GM21528 (cell line): Measurements from ENCODE around the gene RHD.
"Not testable (repeated sequence)": the region's sequence is repeated elsewhere in the genome, so short reads cannot be mapped to it uniquely, and the experiment has no call there.

Experiments used
- ATAC-seq: cut with Tn5 transposase; IDR thresholded peaks from one replicate; pipeline ENCODE4 v1.9.1; 2021; ENCODE audit warnings: mild to moderate bottlenecking, moderate library complexity; ENCODE audit not compliant: unreplicated experiment, low FRiP score

The RHD gene

GRCh38 chr1:25255706-25256577 is 16.4 kb upstream of the RHD start:
- no peak for ATAC-seq

DNA sequence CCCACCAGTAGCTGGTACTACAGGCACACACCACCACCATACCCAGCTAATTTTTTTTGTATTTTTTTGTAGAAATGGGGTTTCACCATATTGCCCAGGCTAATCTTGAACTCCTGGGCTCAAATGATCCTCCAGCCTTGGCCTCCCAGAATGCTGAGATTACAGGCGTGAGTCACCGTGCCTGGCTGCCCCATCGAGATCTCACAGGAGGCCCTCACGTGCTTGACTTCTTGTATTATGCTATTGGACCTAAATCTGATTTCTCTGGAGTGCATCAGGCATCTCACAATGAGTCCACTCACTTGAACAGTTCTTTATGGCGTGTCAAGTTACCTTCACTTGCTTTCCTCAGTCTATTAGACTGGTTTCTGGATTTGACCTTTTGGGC is 15.7 kb upstream of the RHD start:
- no peak for ATAC-seq

- ATAC-seq = no peak
Measured at GRCh38 chr1:25257196-25257595, 15.1 kb upstream of the RHD start.

- ATAC-seq = not testable (repeated sequence)
Measured at GRCh38 chr1:25259813-25260212, 12.5 kb upstream of the RHD start.

DNA sequence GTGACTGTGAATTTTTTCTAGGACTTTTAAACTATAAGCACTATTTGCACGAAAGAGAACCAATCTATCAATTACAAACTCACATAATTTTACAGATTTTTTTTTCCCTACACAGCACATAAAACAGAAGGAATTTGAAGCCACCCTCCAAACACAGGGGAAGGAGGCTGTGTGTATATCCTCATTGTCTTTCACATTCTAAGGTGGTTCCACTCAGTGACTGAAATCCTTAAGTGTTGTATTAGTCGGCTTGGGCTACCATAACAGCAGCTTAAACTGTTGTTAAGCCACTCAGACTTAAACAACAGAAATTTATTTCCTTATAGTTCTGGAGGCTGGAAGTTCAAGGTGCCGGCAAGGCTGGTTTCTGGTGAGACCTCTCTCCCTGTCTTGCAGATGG is 12.0 kb upstream of the RHD start:
- not testable (repeated sequence) for ATAC-seq

DNA sequence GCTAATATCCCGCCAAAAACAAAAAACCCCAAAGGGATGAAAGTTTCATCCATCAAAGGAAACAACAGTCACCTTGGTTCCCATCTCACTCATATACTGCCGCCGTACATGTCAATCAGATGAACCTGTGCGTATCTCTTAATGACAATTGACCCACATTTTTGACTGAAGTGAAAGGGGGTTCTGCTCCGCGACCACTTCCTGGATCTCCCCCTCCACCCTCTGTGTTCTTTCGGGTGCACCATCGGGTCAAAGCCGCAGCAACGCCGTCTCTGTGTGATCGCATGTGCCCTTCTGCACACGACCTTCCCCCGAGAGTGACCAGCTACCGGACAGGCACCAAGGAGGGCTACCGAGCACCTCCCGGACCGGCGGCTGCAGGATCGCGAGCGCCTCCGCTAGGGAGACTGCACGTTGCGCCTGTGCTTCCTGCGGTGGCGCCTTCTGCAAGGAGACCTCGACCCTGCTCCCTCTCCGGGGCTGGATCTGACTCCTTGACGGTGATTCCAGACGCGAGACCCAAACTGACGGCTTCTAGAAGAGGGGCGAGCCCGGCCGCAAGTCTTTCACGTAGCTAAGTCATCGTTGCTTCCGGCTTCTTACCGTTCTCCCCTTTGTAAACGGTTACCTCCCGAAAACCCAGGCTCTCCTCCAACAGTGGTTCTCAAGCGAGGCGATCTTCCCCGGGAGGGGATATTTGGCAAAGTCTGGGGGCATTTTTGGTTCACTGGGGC is 5.6 kb upstream of the RHD start:
- peak; percentile 26 for ATAC-seq

DNA sequence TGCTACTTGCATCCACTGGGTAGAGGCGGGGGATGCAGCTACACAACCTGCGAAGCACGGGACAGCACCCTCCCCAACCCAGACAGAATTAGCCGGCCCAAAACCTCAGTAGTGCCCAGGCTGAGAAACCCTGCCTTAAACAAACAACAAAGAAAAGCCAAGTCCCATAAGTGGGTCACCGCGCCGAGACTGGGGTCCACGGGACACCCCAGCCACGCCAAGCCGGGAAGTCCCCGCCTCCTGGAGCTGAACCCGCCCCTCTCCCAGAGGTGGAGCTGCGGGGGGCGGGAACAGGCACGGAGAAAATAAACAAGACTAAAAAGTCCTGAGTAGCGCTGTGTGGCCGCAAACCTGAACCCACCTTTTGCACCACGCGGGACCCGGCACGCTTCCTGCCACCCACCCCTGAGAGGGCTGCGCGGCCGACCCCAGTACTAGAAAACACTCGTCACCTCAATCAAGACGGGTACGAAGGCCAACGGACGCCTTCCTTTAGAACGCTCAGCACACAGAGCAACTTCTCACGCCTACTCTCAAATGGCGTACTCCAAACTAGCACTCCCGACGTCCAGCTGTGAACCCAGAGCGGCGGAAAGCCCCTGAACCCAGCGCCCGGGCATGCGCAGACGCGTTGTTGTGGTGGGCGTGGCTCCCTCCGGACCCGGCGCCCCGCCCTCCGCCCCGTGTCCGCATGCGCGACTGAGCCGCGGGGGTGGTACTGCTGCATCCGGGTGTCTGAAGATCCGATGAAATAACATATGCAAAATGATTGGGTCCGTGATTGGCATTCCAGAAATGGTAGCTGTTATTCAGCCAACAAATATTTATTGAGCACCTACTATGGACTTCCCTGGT is 4.8 kb upstream of the RHD start:
- ATAC-seq = peak; percentile 63

DNA sequence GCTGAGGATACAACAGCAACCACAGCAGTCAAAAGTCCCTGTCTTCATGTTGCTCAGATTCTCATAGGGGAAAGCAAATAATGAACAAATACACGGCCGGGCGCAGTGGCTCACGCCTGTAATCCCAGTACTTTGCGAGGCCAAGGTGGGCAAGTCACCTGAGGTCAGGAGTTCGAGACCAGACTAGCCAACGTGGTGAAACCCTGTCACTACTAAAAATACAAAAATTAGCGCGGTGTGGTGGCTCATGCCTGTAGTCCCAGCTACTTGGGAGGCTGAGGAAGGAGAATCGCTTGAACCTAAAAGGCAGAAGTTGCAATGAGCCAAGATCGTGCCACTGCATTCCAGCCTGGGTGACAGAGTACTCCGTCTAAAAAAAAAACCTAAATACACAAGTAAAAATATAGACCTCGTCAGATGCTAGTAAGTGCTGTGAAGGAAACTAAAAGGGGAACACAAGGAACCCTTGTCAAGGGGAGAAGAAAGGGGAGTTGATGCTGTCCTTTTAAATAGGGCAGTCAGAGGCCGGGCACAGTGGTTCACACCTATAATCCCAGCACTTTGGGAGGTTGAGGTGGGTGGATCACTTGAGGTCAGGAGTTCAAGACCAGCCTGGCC is 4.1 kb upstream of the RHD start:
- ATAC-seq = not testable (repeated sequence)

GRCh38 chr1:25275648-25276047 is 3.3 kb downstream of the RHD start:
- not testable (repeated sequence) for ATAC-seq

GRCh38 chr1:25277295-25277694 is 5.0 kb downstream of the RHD start:
- ATAC-seq = not testable (repeated sequence)

- ATAC-seq = not testable (repeated sequence)
Measured at GRCh38 chr1:25278358-25278757, 6.0 kb downstream of the RHD start.

- ATAC-seq = not testable (repeated sequence)
Measured at GRCh38 chr1:25278790-25279189, 6.5 kb downstream of the RHD start.

DNA sequence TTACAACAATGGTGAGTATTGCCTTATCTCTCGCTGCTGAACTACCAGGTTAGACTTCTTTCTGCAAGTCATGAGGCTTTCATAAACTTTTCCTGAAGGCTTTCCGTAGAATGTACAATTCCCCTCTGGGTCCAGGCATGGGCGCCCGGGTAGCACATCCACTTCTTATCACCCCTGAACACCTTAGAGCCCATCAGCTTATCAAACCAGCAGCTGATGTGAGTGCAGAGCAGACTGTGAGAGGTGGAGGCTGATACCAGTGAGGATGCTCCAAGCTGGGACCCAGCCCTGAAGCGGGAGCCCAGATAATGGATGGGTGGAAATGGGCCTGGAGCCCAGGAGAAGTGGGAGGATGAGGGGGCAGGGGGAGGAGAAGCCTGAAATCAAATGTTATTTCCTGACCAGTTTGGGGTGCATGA is 7.4 kb downstream of the RHD start:
- not testable (repeated sequence) for ATAC-seq

DNA sequence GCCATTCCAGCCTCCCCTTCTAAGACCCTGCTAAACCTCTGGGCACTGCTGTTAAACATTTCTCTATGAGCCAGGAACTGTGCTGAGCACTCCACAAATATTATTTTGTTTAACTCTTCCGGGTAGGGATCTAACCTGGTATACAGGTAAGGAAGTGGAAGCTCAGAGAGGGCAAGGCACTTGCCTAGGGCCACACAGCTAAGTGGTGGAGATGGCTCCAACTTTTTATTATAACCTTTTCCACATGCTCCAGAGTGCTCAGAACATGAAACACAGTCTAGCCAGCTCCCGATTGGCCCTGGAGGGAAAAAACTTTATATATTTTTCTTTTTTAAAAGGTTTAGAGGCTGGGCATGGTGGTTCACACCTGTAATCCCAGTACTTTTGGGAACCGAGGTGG is 13.6 kb downstream of the RHD start:
- ATAC-seq = not testable (repeated sequence)

- ATAC-seq = not testable (repeated sequence)
Measured at GRCh38 chr1:25287164-25287563, 14.9 kb downstream of the RHD start.

DNA sequence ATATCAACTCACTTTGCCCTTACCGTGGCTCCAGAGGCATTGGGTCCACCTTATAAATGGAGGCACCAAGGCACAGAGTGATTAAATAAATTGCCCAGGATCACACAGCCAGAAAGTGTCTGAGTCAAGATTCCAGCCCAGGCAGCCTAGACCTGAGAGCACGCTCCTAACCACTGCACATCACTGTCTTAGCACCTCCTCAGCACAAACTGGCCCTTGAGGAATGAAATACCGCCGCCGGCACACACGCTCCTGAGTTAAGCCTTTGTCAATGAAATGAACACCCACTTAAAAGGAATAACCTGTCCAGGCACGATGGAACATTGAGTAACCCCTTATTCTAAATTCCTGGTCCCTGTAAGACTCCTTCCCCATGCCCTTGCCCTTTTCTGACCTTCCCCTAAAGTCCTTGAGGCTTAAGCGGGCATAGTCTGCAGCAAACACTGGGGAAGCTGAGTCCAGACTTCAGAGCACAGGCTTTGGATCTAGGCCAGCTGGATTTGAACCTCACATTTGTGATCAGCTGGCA is 16.3 kb downstream of the RHD start:
- not testable (repeated sequence) for ATAC-seq

GRCh38 chr1:25290043-25290442 is 17.7 kb downstream of the RHD start:
- ATAC-seq = not testable (repeated sequence)

- ATAC-seq = not testable (repeated sequence)
Measured at GRCh38 chr1:25293426-25293825, 21.1 kb downstream of the RHD start.

DNA sequence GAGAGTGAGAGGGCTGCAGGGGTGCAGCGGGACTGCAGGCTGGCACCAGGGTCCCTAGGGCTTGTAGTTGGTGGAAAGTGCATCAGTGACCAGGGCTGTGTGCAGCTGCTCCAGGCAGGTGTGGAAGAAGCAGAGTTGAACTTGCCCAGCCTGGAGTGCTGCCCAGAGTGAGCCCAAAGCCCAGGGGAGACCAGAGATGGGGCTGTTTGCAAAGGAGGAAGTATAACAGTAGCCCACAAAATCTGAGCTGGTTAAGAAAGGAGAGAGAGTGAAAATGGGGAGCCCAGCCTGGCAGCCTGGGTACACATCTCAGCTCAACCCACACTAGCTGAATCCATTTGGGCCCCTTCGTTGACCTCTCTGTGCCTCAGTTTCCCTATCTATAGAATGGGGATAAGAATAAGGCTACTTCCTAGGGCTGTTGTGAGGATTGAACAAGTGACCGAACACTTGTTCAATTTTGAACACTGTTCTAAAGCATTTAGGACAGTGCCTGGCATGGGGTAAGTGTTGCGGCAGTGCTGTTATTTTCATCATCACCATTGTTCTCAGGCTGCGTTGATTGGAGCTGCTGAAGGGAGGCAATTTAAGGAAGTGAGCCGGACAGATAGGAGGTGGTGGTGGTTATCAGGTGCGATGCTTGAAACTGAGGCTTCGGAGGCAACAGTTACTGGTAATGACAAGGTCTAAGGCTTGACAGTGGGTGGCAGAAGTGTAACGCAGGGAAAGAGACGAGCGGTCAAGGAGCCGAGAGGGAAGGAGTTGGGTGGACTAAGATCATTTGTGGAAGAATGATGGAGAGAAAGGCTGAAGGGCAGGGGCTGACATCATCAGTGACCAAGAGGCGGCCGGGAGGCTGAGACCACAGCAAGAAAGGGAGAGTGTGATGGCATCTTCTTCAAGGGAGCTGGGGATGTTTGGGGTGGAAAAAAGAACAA is 22.8 kb downstream of the RHD start:
- not testable (repeated sequence) for ATAC-seq
